ENCODE data around the gene JAKMIP2. TPM values are rescaled to one million over a fixed set of nuclear protein-coding genes. Genes with fewer than 3 reads are reported as not detected.
A peak's percentile ranks its signal among the peaks of the same experiment; 100 is the strongest.
"Not testable (repeated sequence)": the region's sequence is repeated elsewhere in the genome, so short reads cannot be mapped to it uniquely, and the experiment has no call there.

Gene JAKMIP2
- total RNA-seq, 1 donor from 2014 or later, result 14.6 TPM

- ATAC-seq, result no peak
- no peak for DNase-seq (ENCODE audit: low spot score)
- intact Hi-C loops (cut with DNase I), result no loop called here
These were observed 108.7 kb downstream of the JAKMIP2 start for GRCh38 chr5:147673791-147674190.

- intact Hi-C loops (cut with DNase I), result no loop called here
- ATAC-seq, result peak; percentile 45
- no peak for DNase-seq (ENCODE audit: low spot score)
These were observed 109.3 kb downstream of the JAKMIP2 start for GRCh38 chr5:147673266-147673665.

- no peak for DNase-seq (ENCODE audit: low spot score)
- intact Hi-C loops (cut with DNase I), result no loop called here
- no peak for ATAC-seq
These were observed 111.2 kb downstream of the JAKMIP2 start for GRCh38 chr5:147671365-147671764.

- intact Hi-C loops (cut with DNase I), result no loop called here
- DNase-seq (ENCODE audit: low spot score) (no peak), ATAC-seq (no peak)
These were observed 111.7 kb downstream of the JAKMIP2 start for GRCh38 chr5:147670815-147671214.

DNA sequence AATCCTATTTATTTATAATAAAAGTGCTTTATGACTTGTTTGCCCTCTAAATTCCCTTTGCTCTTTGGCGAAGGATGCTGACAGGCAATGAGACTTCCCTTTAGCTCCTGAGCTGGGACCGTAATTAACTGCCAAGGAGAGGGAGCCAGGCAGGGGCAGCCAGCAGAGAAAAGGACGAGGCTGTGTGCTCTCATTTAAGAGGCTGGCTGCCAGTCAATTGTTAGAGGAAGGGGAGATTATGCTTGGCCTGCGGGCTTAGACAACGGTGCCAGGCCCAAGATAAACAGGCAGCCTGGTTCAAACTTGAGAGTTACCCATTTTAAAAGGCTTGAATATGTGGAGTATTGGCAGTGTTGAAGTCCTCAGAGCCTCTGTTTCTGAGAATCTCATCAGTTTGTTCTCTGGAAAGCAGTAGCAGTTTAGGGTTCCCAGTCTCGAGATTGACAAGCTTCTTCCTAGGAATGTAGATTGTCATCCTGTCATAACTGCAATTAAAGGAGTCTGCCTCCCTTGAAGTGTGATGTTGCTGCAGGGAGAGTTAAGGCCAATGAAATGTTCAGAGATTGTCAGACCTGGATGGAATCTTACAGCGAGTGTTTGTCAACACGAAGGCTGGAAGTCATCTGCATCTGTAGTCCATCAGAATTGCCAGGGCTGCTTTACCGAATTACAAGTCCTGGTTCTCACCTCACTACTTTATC is 113.2 kb downstream of the JAKMIP2 start:
- DNase-seq (ENCODE audit: low spot score) (no peak), ATAC-seq (no peak)
- intact Hi-C loops (cut with DNase I), result no loop called here

GRCh38 chr5:147668385-147668784 is 114.1 kb downstream of the JAKMIP2 start:
- intact Hi-C loops (cut with DNase I), result no loop called here
- DNase-seq (ENCODE audit: low spot score) (no peak), ATAC-seq (no peak)

- intact Hi-C loops (cut with DNase I), result no loop called here
- DNase-seq (ENCODE audit: low spot score) (no peak), ATAC-seq (no peak)
These were observed 115.2 kb downstream of the JAKMIP2 start for GRCh38 chr5:147667363-147667762.

GRCh38 chr5:147666419-147666818 is 116.1 kb downstream of the JAKMIP2 start:
- intact Hi-C loops (cut with DNase I), result no loop called here
- ATAC-seq, result no peak
- no peak for DNase-seq (ENCODE audit: low spot score)

GRCh38 chr5:147661541-147661940 is 121.0 kb downstream of the JAKMIP2 start:
- intact Hi-C loops (cut with DNase I), result no loop called here
- ATAC-seq, result no peak
- DNase-seq (ENCODE audit: low spot score), result no peak

DNA sequence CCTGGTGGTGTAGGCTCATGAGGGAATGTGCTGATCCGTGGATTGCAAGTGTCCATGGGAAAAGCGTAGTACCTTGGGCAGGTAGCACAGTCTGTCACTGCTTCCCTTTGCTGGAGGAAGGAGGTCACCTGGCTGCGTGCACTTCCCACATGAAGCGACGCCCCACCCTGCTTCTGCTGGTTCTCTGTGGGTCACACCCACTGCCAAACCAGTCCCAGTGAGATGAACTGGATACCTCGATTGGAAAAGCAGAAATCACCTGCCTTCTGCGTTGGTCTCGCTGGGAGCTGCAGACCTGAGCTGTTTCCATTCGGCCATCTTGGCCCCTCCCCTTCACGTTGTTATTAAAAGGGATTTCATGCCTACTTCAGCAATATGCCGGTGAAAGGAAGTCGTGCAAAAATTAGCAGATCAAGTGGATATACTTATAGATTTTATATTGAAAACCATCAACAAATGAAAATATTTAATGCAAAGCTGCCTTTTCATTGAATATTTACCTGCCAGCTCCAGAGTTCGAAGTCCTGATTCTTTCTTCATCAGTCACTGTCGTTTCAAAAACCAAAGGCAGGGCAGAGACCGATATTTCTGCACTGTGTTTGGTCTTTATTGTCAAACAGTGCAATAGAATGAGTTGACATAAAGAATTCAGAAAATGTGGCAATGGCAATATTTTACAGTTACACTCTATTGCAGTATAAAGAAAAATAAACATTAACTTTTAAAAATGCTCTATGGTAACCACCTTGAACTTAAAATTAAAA is 123.2 kb downstream of the JAKMIP2 start:
- ATAC-seq (no peak), DNase-seq (ENCODE audit: low spot score) (no peak)
- intact Hi-C loops (cut with DNase I), result no loop called here

- no peak for ATAC-seq
- DNase-seq (ENCODE audit: low spot score), result no peak
These were observed 124.1 kb downstream of the JAKMIP2 start for GRCh38 chr5:147658293-147658932.

DNA sequence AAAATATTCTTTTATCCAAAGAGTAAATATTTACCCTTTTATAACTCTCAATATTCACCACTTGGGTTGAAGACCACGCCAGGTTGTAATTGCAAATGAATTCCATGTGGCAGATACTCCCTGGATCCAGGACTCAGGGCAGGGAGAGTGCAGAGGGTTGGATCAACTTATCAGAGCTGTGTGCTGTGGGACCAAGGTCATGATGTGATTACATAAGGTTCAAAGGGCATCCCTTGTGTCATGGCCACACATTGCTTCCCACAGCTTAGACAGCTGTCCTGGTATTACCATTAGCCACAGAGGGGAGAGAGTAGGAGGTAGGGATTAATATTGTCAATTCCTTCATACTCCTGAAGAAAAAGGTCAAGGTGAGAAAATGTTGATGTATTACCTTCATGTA is 133.9 kb downstream of the JAKMIP2 start:
- intact Hi-C loops (cut with DNase I), result no loop called here
- no peak for DNase-seq (ENCODE audit: low spot score)
- no peak for ATAC-seq

More at GRCh38 chr5:147658293-147658932, 124.1 kb downstream of the JAKMIP2 start:
- intact Hi-C loops (cut with DNase I), result no loop called here

GRCh38 chr5:147645197-147645596 is 137.3 kb downstream of the JAKMIP2 start:
- ATAC-seq, result no peak
- no peak for DNase-seq (ENCODE audit: low spot score)
- intact Hi-C loops (cut with DNase I), result no loop called here

DNA sequence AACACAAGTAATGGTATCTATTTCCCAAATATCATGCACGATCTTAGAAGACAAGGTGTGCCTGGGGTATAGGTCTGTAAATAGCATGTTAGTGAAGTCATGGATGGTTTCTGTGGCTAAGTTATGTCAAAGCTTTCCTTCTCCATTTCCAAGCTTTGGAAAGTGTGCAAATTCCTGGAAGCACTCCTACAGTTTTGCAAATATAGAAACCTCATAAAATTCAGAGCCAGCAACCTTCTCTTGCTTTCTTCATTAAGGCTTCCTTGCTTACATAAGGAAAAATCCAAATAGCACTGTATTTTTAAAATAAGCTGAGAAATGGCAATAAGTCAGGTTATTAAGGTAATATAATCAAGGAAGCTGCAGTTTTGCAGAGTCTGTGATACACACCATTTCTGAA is 138.1 kb downstream of the JAKMIP2 start:
- intact Hi-C loops (cut with DNase I), result no loop called here
- DNase-seq (ENCODE audit: low spot score) (no peak), ATAC-seq (no peak)

DNA sequence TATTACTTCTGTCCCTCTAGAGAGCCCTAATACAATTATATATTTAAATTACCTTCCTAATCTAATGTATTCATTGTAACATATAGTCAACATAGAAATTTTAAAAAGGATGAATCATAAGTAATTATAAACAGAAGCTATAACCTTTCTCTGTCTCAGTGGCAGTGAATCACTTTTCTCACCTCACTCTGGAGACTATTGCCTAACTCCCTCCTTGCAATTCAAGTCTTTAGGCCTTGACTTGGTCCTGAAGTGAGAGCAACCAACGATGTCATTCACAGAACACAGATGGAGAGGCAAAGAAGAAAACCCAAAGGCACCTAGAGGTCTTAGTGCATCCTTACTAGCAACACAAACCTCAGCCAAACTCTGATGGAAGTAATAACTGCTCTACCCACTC is 139.4 kb downstream of the JAKMIP2 start:
- ATAC-seq (no peak), DNase-seq (ENCODE audit: low spot score) (no peak)
- intact Hi-C loops (cut with DNase I), result no loop called here

DNA sequence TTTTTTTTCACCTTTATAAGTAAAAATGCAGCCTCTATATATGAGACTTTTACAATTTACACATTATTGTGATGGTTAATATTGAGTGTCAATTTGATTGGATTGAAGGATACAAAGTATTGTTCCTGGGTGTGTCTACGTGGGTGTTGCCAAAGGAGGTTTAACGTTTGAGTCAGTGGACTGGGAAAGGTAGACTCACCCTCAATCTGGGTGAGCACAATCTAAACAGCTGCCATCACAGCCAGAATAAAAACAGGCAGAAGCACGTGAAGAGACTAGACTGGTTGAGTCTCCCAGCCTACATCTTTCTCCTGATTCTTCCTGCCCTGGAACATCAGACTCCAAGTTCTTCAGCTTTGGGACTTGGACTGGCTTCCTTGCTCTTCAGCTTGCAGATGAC is 139.9 kb downstream of the JAKMIP2 start:
- intact Hi-C loops (cut with DNase I), result no loop called here
- no peak for ATAC-seq

DNA sequence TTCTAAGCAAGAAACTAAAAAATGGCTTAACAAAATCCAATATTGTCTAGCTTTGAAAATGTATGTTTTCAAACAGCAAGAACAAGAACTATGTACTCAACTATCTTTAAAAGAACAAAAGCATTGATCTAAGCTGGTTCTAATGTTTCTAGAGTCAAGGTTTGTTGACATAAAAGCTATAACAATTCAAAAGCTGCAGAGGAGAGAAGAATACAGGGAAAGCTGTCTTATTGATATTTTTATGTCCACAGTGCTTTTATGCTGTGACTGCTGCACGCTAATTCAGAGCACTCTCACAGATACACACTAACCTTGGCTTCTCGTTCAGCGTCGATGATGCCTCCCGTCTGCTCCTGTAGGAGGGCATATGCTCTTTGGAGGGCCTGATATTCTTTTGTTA is 143.2 kb downstream of the JAKMIP2 start:
- ATAC-seq, result no peak
- no peak for DNase-seq (ENCODE audit: low spot score)
- intact Hi-C loops (cut with DNase I), result no loop called here

More for the DNA sequence above, 139.9 kb downstream of the JAKMIP2 start:
- DNase-seq (ENCODE audit: low spot score), result no peak

DNA sequence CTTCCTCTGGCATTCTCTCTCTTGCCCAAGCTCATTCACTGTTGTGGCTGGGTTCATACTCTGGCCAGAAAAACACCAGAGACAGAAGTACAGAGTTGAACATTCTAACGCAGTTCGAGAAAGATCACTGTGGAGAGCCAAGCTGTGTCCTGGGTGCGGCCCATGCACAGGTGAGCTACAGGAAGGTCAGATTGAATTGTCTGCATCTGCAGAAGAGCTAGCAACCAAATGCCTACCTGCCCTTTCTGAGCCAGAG is 145.9 kb downstream of the JAKMIP2 start:
- DNase-seq (ENCODE audit: low spot score), result no peak
- ATAC-seq, result no peak
- intact Hi-C loops (cut with DNase I), result no loop called here

GRCh38 chr5:147635882-147636728 is 146.4 kb downstream of the JAKMIP2 start:
- intact Hi-C loops (cut with DNase I), result no loop called here
- ATAC-seq (no peak), DNase-seq (ENCODE audit: low spot score) (no peak)

GRCh38 chr5:147635439-147635838 is 147.1 kb downstream of the JAKMIP2 start:
- ATAC-seq; DNase-seq (ENCODE audit: low spot score); intact Hi-C loops (cut with DNase I): not testable (repeated sequence)

Measured in sciatic nerve (tissue), 2 donors.